GM19438 (cell line): ENCODE measurements around the gene KRT82.

ENCODE experiments used
- ATAC-seq: cut with Tn5 transposase; IDR thresholded peaks from one replicate; pipeline ENCODE4 v1.9.1; 2021; ENCODE audit warnings: low read depth; ENCODE audit not compliant: unreplicated experiment

The KRT82 gene

DNA sequence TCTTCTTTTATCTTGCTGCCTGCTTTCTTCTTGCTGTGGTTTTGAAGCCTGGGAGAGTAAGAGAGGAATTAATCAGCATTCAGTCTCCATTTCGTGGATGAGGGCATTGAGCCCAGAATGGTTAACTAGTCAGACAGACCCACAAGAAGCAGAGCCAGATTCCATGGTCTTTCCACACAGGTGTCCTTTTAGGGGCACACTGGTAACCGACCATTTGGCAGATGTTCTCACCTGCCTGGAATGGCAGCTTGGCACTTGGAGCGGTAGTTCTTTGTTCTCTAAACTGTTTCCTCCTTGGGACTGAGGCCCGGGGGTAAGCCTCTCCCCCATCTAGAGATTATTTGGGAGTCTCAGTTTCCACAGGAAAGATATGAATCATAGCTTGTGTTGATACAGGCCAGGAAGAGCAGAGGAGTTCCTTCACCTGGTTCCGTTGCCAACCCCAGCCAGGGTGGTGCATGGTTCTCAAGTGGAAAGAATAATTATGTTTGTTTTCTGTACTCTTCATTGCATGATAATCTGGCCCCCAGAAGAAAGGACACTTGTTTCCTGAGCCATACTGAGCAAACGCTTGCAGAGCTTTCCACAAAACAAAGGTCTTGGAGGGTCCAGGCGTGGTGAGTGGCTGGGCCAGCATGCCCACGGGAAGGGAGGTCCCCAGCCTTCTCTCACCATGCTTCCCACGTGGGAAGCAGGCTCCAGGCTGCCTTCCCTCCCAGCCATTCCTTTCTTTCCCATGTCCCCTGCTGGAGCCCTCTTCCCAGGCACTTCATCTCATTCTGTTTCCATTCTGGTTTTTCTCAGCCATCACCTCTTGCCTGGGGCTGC, 30.1 kb upstream of the KRT82 start:
- no peak for ATAC-seq

DNA sequence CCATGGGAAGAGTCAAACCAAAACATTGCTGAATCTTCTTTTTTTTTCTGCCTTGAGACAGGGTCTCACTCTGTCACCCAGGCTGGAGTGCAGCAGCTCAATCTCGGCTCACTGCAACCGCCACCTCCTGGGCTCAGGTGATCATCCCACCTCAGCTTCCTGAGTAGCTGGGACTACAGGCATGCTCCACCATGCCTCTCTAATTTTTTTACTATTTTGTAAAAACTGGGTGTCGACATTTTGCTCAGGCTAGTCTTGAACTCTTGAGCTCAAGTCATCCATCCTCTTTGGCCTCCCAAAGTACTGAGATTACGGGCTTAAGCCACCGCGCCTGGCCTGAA, 29.5 kb upstream of the KRT82 start:
- ATAC-seq = no peak

DNA sequence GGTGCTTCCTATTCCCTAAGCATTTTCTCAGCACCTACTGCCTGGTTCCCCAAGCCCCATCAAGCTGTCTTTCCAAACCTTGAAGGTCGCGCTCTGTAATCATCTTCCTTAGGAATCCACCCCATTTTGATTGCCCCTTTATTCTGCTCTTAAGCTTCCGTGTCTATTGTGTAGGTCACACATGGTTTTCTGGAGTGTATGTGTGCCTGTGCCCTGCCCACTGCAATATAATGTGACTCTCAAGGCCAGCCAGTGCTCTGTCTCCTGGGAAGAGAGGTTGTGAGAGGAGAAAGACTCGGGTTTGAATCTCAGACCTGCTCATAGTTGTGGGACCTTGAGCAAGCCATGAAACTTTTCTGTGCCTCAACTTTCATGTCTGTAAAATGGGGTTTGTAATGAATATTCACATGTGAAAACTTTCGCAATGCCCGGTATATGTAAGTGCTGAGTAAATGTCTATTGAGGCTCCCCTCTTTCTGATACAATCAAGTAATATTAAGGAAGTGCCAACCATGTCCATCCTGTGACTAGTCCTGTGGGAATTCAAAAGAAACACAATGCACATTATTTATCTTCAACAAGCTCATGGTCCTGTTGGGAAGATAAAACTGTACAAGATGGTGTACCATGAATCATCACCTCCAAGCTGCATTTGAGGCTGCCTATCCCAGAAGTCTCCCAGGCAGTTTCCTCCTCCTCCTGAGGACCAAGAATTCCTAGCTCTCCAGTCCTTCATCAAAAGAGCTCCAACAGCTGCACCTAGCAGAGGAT, 28.8 kb upstream of the KRT82 start:
- no peak for ATAC-seq

DNA sequence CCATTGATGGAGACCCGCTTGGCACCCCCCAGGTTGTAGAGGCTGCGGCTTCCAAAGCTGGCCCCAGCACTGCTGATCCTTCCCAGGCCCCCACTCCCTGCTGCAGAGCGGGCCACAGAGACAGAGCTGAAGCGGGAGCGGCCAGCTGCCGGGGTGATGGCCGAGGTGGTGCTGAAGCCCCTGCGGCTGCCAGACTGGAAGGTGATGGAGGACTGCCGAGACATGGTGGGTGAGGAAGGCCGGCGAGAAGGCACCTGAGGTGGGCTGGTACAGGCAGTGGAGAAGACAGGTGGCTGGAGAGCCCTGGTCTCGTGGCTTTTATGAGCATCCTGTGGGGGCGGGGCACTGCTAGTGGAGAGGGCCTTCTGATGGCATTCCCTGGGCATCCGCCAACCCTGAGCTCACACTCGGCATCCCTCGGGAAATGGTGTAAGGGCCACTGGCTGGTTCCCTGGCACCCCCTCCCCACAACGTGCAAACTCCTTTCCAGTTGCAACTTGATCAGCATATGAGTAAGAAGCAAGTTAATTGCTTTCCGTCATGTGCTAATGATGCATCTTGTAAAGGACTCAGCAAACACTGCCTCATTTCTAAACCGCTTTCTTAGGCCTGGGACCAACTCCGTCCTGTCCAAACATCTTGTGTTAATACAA, 28.1 kb upstream of the KRT82 start, which contains the start of gene KRT75:
Gene KRT75, minus strand, starts transcription at position 291 of the 653 bp plus-strand sequence. Its CDS starts 67 bp downstream, at position 224.
- no peak for ATAC-seq

DNA sequence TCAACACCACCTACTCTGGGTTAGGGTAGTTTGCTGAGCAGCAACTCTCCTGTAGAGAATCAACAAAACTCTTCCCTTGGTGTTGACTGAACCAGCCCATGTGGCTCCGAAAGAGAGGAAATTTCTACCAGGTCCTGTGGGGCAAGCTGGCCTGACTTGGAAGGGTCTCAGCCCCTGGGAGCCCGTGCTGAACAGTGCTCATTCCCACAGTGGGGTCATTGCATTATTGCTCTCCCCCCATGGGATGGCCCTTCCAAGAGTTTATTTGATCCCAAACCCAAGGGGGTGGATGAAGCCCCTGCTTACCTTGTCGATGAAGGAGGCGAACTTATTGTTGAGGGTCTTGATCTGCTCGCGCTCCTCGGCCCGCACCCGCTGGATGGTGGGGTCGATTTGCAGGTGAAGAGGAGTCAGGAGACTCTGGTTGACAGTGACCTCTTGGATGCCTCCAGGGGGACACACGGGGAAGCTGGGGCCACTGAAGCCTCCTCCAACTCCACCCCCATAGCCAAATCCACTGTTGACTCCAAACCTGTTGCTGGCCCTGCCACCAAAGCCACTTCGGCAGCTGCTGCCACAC, 27.5 kb upstream of the KRT82 start:
- ATAC-seq = no peak

GRCh38 chr12:52432559-52433207, 26.5 kb upstream of the KRT82 start:
- no peak for ATAC-seq

- ATAC-seq = no peak
These were observed 22.0 kb upstream of the KRT82 start for GRCh38 chr12:52428121-52428520.

DNA sequence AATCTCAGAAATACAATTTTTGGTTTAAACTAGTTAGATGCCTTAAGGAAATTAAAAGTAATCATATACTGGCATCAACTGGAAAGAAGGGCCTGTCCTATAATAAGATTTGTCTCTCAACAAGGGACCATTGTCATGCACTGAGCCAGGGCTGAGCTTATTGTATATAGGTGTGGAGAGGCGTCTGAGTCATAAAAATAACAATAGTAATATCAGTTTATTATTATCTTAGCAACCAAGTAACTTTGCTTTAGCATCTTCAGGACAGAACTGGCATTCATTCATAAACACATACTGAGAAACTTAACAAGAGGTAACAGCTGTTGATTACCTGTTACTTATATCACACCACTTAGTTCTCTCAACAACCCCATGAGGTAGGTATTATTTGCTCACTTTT, 20.9 kb upstream of the KRT82 start:
- ATAC-seq = no peak

GRCh38 chr12:52426034-52426433, 19.9 kb upstream of the KRT82 start:
- ATAC-seq = no peak

GRCh38 chr12:52425466-52425865, 19.3 kb upstream of the KRT82 start:
- no peak for ATAC-seq

GRCh38 chr12:52423661-52424500, 17.7 kb upstream of the KRT82 start:
- no peak for ATAC-seq

GRCh38 chr12:52423035-52423434, 16.9 kb upstream of the KRT82 start:
- ATAC-seq = no peak

DNA sequence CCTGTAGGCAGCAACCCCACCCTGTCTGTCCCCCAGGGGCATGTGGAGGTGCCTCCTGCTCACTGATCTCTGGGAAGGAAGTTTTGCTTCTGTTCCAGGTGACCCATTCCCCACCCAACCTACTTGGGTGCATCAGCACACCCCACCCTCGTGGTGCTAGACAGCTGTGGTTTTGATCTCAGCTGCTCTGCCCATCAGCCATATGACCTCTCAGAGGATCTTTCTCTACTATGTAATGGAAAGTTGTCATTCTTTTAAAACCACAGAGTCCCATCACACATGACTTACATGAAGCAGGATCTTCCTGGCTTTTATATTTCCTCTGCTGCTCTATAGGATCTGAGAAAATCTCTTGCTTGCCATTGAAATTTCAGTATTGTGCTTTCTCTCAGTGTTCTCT, 13.5 kb upstream of the KRT82 start:
- ATAC-seq = no peak

DNA sequence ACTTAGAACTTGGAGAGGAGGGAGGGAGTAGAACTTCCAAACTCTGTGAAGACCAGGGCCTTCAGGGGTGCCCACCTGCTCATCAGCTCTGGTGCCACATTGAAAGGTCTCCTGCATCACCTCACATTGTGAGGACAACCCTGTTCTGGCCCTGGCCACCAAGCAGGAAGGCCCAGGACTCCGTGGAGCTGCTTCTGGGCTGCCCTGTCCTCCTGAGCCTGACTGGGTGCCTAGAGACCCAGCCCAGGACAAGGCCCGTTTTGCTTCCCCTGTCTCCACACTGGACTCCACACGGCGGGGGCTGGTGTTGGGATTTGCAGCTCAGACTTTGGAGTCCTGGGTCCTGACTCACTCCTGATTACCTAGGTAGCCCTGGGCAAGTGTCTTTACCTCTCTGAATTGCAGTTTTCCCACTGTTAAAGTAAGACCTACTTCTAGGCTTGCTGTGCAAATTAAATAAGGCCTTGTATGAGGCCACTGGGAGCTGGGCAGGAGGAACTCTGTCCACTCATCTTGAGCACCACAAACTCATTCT, 12.5 kb upstream of the KRT82 start:
- ATAC-seq = no peak

DNA sequence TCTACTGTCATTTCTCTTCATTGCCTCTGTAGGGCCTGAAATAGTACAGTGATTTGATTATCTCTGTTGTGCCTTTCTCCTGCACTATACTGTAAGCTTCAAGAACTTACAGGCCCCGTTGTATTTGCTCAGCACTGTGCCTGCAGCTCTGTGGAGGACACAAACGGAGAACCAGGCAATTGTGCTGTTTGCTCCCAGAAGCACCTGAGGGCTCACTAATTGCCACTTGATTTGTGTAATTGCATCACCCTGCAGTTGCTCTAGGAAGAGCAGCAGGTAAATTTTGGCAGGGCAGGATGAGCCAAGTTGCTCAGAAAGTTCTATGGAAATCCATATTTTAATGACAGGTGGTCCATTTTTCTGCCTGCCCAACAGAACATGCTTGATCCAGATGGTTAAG, 11.6 kb upstream of the KRT82 start:
- no peak for ATAC-seq

- ATAC-seq = no peak
These were observed 10.7 kb upstream of the KRT82 start for GRCh38 chr12:52416795-52417194.

DNA sequence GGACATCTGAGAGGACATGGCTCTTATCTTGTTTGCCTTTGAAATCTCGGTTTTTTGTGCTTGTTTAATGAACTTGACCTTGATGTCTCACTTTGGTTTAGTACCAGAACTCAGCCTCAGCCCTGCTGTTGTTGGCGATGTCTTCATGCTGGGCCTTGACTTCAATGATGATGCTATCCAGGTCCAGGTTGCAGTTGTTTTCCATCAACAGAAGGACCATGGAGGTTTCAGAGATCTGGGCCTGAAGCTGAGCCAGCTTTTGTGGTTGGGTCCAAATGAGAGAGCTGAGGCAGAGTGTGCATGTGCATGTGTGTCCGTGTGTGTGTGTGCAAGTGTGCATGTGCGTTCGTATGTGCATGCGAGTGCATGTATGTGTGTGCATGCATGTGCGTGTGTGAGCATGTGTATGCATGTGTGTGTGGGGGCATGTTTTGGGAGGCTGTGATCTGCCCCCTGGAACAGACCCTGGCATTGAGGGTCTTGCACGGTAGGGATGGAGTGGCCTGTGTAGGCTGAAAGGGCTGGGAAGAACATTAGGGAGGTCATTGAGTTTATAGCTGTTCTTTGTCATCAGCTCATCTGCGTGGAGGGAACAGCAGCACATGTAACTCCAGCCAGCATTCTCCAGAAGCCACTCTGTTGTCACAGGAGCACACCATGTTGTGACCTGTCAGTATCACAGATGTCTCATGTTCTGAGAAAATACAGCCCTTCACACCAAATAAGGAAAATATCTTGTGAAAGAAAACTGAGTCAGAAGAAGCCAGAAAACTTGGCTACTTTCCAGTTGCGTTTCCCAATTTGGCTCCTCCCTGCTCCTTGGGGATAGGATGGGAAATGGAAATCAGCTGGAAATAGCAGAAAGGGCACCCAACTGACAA, 10.0 kb upstream of the KRT82 start:
- no peak for ATAC-seq

DNA sequence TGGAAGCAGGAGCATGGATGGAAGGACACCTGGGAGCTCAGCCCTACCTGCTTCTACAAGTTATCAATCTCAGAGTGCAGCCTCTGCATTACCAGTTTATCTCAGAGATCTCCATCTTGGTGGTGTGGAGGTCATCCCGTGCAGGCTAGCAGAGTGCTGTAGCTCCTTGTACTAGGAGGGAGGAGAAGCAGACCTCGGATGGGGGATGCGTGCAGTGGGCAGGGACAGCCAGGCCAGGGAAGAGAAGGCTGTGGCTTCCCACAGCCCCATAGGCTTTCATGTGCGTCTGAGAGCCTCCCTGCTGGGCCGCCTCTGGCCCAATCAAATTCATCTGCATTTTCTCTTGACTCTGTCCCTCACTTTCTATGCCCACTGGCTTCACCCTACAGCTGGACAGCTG, 8.8 kb upstream of the KRT82 start:
- no peak for ATAC-seq
